ENCODE measurements around the gene ANKUB1. TPM values are rescaled to one million over a fixed set of nuclear protein-coding genes. Genes with fewer than 3 reads are reported as not detected.
"Not testable (repeated sequence)": the region's sequence is repeated elsewhere in the genome, so short reads cannot be mapped to it uniquely, and the experiment has no call there.

The ANKUB1 gene
- total RNA-seq, 1 donor from 2014 or later: not detected

DNA sequence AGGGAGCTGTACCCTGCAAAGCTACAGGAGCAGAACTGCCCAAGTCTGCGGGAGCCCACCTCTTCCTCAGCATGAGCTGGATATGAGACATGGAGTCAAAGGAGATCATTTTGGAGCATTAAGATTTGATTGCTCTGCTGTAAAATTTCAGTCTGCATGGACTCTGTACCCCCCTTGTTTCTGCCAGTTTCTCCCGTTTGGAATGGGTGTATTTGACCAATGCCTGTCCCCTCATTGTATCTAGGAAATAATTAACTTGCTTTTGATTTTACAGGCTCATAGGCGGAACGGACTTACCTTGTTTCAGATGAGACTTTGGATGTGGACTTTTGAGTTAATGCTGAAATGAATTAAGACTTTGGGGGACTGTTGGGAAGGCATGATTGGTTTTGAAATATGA, 39.0 kb upstream of the ANKUB1 start:
- H3K36me3 Mint-ChIP-seq (ENCODE audit: low read depth): peaks cover 47% of the 10 kb centered on the region
- no peak overlapping the region for H3K27ac Mint-ChIP-seq (ENCODE audit: unreplicated experiment)
- no peak for DNase-seq (ENCODE audit: low read depth, low spot score)
- no peaks in the 10 kb centered on the region for H3K27me3 Mint-ChIP-seq (ENCODE audit: low read depth)
- H3K9me3 Mint-ChIP-seq: peaks cover 27% of the 10 kb centered on the region
- no peaks in the 10 kb centered on the region for H3K4me1 Mint-ChIP-seq
- no peak overlapping the region for H3K4me3 Mint-ChIP-seq
- TF ChIP-seq, protein P1, sequence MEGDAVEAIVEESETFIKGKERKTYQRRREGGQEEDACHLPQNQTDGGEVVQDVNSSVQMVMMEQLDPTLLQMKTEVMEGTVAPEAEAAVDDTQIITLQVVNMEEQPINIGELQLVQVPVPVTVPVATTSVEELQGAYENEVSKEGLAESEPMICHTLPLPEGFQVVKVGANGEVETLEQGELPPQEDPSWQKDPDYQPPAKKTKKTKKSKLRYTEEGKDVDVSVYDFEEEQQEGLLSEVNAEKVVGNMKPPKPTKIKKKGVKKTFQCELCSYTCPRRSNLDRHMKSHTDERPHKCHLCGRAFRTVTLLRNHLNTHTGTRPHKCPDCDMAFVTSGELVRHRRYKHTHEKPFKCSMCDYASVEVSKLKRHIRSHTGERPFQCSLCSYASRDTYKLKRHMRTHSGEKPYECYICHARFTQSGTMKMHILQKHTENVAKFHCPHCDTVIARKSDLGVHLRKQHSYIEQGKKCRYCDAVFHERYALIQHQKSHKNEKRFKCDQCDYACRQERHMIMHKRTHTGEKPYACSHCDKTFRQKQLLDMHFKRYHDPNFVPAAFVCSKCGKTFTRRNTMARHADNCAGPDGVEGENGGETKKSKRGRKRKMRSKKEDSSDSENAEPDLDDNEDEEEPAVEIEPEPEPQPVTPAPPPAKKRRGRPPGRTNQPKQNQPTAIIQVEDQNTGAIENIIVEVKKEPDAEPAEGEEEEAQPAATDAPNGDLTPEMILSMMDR (conservative IDR thresholded peaks at IDR 0.05): no peak

DNA sequence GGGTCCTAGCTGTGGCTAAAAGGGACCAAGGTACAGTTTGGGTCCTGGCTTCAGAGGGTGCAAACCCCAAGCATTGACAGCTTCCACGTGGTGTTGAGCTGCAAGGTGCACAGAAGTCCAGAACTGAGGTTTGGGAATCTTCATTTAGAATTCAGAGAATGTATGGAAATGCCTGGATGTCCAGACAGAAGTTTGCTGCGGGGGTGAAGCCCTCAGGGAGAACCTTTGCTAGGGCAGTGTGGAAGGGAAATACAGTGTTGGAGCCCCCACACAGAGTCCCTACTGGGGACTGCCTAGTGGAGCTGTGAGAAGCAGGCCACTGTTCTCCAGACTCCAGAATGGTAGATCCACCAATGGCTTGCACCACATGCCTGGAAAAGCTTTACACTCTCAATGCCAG, 38.5 kb upstream of the ANKUB1 start:
- no peak for DNase-seq (ENCODE audit: low read depth, low spot score)
- Mint-ChIP-seq H3K27ac (ENCODE audit: unreplicated experiment) (no peak overlapping the region), H3K36me3 (ENCODE audit: low read depth) (peaks cover 43% of the 10 kb centered on the region), H3K4me3 (no peak overlapping the region), H3K9me3 (peaks cover 27% of the 10 kb centered on the region), H3K4me1 (no peaks in the 10 kb centered on the region), H3K27me3 (ENCODE audit: low read depth) (no peaks in the 10 kb centered on the region)
- TF ChIP-seq, protein P1 (conservative IDR thresholded peaks at IDR 0.05): no peak

DNA sequence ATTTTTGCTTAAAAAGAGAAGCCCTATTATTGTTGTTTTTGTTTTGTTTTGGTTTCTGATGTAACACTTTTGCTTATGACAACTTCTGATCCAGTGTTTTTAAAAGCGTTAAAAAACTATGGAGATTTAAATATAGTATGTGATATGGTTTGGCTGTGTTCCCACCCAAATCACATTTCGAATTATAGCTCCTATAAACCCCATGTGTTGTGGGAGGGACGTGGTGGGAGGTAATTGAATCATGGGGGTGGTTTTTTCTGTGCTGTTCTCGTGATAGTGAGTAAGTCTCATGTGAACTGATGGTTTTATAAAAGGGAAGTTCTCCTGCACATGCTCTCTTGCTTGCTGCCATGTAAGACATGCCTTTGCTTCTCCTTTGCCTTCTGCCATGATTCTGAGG, 37.3 kb upstream of the ANKUB1 start:
- peaks cover 37% of the 10 kb centered on the region for H3K36me3 Mint-ChIP-seq (ENCODE audit: low read depth)

DNA sequence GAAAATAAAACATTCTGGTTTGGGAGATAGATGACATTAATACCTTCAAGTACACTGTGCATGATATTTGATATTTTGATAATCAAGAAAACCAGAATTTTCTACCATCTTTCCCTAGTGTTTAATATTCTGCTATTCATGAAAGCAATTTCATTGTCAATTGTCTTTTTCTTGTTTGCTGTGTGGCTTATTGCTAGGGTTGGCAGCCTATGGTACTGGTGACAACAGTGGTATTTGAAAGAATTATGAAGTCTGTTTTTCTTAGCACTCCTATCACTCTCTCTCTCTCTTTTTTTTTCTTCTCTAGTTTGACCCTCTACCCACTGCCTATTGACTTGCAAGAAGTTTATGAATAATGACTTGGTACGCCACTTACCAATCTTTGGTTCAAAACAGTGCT, 36.0 kb upstream of the ANKUB1 start:
- Mint-ChIP-seq H3K27ac (ENCODE audit: unreplicated experiment) (no peak overlapping the region), H3K4me3 (no peak overlapping the region), H3K4me1 (no peaks in the 10 kb centered on the region), H3K36me3 (ENCODE audit: low read depth) (peaks cover 28% of the 10 kb centered on the region), H3K9me3 (peaks cover 17% of the 10 kb centered on the region), H3K27me3 (ENCODE audit: low read depth) (no peaks in the 10 kb centered on the region)
- no peak for DNase-seq (ENCODE audit: low read depth, low spot score)
- TF ChIP-seq, protein P1 (conservative IDR thresholded peaks at IDR 0.05): no peak

More for the DNA sequence above, 37.3 kb upstream of the ANKUB1 start:
- H3K4me1 Mint-ChIP-seq; DNase-seq (ENCODE audit: low read depth, low spot score); H3K27ac Mint-ChIP-seq (ENCODE audit: unreplicated experiment); H3K27me3 Mint-ChIP-seq (ENCODE audit: low read depth); H3K4me3 Mint-ChIP-seq: not testable (repeated sequence)
- H3K9me3 Mint-ChIP-seq: peaks cover 19% of the 10 kb centered on the region

DNA sequence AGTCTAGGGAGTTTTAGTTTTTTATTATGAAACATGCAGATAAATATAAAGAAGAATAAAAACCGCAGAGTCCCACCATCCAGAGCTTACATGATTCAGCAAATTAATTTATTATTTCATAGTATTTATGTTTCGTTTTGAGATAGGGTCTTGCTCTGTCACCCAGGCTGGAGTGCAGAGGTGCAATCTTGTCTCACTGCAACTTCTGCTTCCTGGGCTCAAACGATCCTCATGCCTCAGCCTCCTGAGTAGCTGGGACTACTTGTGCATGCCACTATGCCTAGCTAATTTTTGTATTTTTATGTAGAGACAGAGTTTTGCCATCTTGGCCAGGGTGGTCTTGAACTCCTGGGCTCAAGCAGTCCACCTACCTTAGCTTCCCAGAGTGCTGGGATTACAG, 34.3 kb upstream of the ANKUB1 start:
- Mint-ChIP-seq H3K36me3 (ENCODE audit: low read depth) (peaks cover 26% of the 10 kb centered on the region), H3K27me3 (ENCODE audit: low read depth) (no peaks in the 10 kb centered on the region), H3K27ac (ENCODE audit: unreplicated experiment) (no peak overlapping the region), H3K9me3 (peaks cover 18% of the 10 kb centered on the region), H3K4me1 (no peaks in the 10 kb centered on the region), H3K4me3 (no peak overlapping the region)
- TF ChIP-seq, protein P1 (conservative IDR thresholded peaks at IDR 0.05): no peak
- DNase-seq (ENCODE audit: low read depth, low spot score): no peak

DNA sequence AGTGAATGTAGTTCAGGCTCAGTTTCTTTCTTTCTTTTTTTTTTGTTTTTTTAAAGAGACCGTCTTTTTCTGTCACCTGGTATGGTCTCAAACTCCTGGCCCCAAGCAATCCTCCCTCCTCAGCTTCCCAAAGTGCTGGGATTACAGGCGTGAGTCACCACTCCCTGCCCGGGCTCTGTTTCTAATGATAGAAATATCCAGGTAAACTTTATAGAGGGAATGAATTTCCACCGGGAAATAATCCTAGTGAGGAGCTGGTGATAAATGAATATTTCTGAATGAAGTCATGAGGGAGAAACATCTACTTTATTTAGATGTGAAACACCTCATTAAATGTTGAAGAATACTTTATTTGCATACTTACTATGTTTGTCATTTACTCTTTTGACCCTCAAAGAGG, 27.8 kb upstream of the ANKUB1 start:
- Mint-ChIP-seq H3K27me3 (ENCODE audit: low read depth) (no peaks in the 10 kb centered on the region), H3K4me1 (peaks cover 20% of the 10 kb centered on the region), H3K36me3 (ENCODE audit: low read depth) (peaks cover 11% of the 10 kb centered on the region), H3K27ac (ENCODE audit: unreplicated experiment) (no peak overlapping the region), H3K4me3 (no peak overlapping the region), H3K9me3 (peaks cover 14% of the 10 kb centered on the region)
- DNase-seq (ENCODE audit: low read depth, low spot score): no peak
- TF ChIP-seq, protein P1 (conservative IDR thresholded peaks at IDR 0.05): no peak
